Stomach smooth muscle (tissue), 2 donors: Measurements from ENCODE around the gene MEF2C.

Experiments used
- H3K27ac ChIP-seq: one replicate; pipeline ENCODE4 v1.7.0; 2013; ENCODE audit warnings: mild to moderate bottlenecking, low read length, inconsistent platforms
- H3K27me3 ChIP-seq, 2 donors: one replicate each; pipeline ENCODE4 v1.7.0; 2013; ENCODE audit warnings: low read length in 2 of 2; ENCODE audit not compliant: insufficient read depth in 2 of 2, control insufficient read depth in 1 of 2
- H3K36me3 ChIP-seq, 2 donors: one replicate each; pipeline ENCODE4 v1.7.0; 2013; ENCODE audit warnings: low read length in 2 of 2; ENCODE audit not compliant: control insufficient read depth in 2 of 2, insufficient read depth in 2 of 2
- H3K4me1 ChIP-seq: one replicate; pipeline ENCODE4 v1.7.0; 2013; ENCODE audit warnings: low read length; ENCODE audit not compliant: control insufficient read depth, insufficient read depth
- H3K4me3 ChIP-seq, 2 donors: one replicate each; pipeline ENCODE4 v1.7.0; 2013; ENCODE audit warnings: low read length in 2 of 2
- H3K9ac ChIP-seq, 2 donors: one replicate each; pipeline ENCODE4 v1.7.0; 2013; ENCODE audit warnings: low read length in 2 of 2, mild to moderate bottlenecking in 1 of 2
- H3K9me3 ChIP-seq, 2 donors: one replicate each; pipeline ENCODE4 v1.7.0; 2013; ENCODE audit warnings: low read length in 2 of 2; ENCODE audit not compliant: control insufficient read depth in 2 of 2
- donor health status: healthy.
- donor health status: Pancreatic carcinoma.

The MEF2C gene

GRCh38 chr5:88761269-88761850 is 121.6 kb downstream of the MEF2C start:
- H3K9ac ChIP-seq: no peak overlapping the region
- no peaks in the 10 kb centered on the region for H3K9me3 ChIP-seq
- no peaks in the 10 kb centered on the region for H3K27me3 ChIP-seq
- H3K36me3 ChIP-seq: peaks cover 6 to 9% of the 10 kb centered on the region in 2 donors
- H3K4me3 ChIP-seq: no peak overlapping the region
- no peak overlapping the region for H3K27ac ChIP-seq
- no peaks in the 10 kb centered on the region for H3K4me1 ChIP-seq

GRCh38 chr5:88760527-88760926 is 122.5 kb downstream of the MEF2C start:
- no peaks in the 10 kb centered on the region for H3K27me3 ChIP-seq
- H3K27ac ChIP-seq: no peak overlapping the region
- H3K9me3 ChIP-seq: no peaks in the 10 kb centered on the region
- no peak overlapping the region for H3K9ac ChIP-seq
- no peaks in the 10 kb centered on the region for H3K4me1 ChIP-seq
- H3K4me3 ChIP-seq: no peak overlapping the region
- H3K36me3 ChIP-seq: peaks cover 6 to 9% of the 10 kb centered on the region in 2 donors

- Histone ChIP-seq H3K27me3 (no peaks in the 10 kb centered on the region), H3K27ac (no peak overlapping the region), H3K9me3 (no peaks in the 10 kb centered on the region), H3K4me3 (no peak overlapping the region), H3K4me1 (no peaks in the 10 kb centered on the region), H3K9ac (no peak overlapping the region), H3K36me3 (peaks cover 6 to 9% of the 10 kb centered on the region in 2 donors)
These were observed 124.4 kb downstream of the MEF2C start for GRCh38 chr5:88758591-88758990.

GRCh38 chr5:88758184-88758583 is 124.8 kb downstream of the MEF2C start:
- Histone ChIP-seq H3K27me3 (no peaks in the 10 kb centered on the region), H3K9me3 (no peaks in the 10 kb centered on the region), H3K4me3 (no peak overlapping the region), H3K4me1 (no peaks in the 10 kb centered on the region), H3K36me3 (peaks cover 6 to 9% of the 10 kb centered on the region in 2 donors), H3K9ac (no peak overlapping the region), H3K27ac (no peak overlapping the region)

GRCh38 chr5:88756953-88757352 is 126.0 kb downstream of the MEF2C start:
- Histone ChIP-seq H3K9me3 (no peaks in the 10 kb centered on the region), H3K27me3 (no peaks in the 10 kb centered on the region), H3K9ac (no peak overlapping the region), H3K27ac (no peak overlapping the region), H3K4me3 (no peak overlapping the region), H3K36me3 (peaks cover 6 to 9% of the 10 kb centered on the region in 2 donors), H3K4me1 (no peaks in the 10 kb centered on the region)

GRCh38 chr5:88748666-88749065 is 134.3 kb downstream of the MEF2C start:
- no peaks in the 10 kb centered on the region for H3K4me1 ChIP-seq
- H3K36me3 ChIP-seq: peaks cover 14% of the 10 kb centered on the region in 2 donors
- H3K27me3 ChIP-seq: no peaks in the 10 kb centered on the region
- no peak overlapping the region for H3K27ac ChIP-seq
- no peaks in the 10 kb centered on the region for H3K9me3 ChIP-seq
- H3K4me3 ChIP-seq: no peak overlapping the region
- H3K9ac ChIP-seq: no peak overlapping the region

- Histone ChIP-seq H3K9me3 (no peaks in the 10 kb centered on the region), H3K4me3 (no peak overlapping the region), H3K36me3 (peaks cover 9 to 11% of the 10 kb centered on the region in 2 donors), H3K27me3 (no peaks in the 10 kb centered on the region), H3K9ac (no peak overlapping the region), H3K4me1 (no peaks in the 10 kb centered on the region), H3K27ac (no peak overlapping the region)
These were observed 136.5 kb downstream of the MEF2C start for GRCh38 chr5:88746438-88746882.

GRCh38 chr5:88745093-88745696 is 137.8 kb downstream of the MEF2C start:
- Histone ChIP-seq H3K27me3 (no peaks in the 10 kb centered on the region), H3K9me3 (no peaks in the 10 kb centered on the region), H3K36me3 (peaks cover 6 to 9% of the 10 kb centered on the region in 2 donors), H3K9ac (no peak overlapping the region), H3K27ac (no peak overlapping the region), H3K4me3 (no peak overlapping the region), H3K4me1 (no peaks in the 10 kb centered on the region)

- H3K9ac ChIP-seq: no peak overlapping the region
- no peak overlapping the region for H3K4me3 ChIP-seq
These were observed 139.7 kb downstream of the MEF2C start for GRCh38 chr5:88743231-88743834.

GRCh38 chr5:88741964-88742363 is 141.0 kb downstream of the MEF2C start:
- Histone ChIP-seq H3K36me3 (peaks cover 5 to 6% of the 10 kb centered on the region in 2 donors), H3K27me3 (no peaks in the 10 kb centered on the region), H3K4me3 (no peak overlapping the region), H3K4me1 (no peaks in the 10 kb centered on the region), H3K9me3 (no peaks in the 10 kb centered on the region), H3K9ac (no peak overlapping the region), H3K27ac (no peak overlapping the region)

More at GRCh38 chr5:88743231-88743834, 139.7 kb downstream of the MEF2C start:
- H3K4me1 ChIP-seq: no peaks in the 10 kb centered on the region
- no peaks in the 10 kb centered on the region for H3K27me3 ChIP-seq
- no peaks in the 10 kb centered on the region for H3K9me3 ChIP-seq
- H3K27ac ChIP-seq: no peak overlapping the region
- H3K36me3 ChIP-seq: peaks cover 5 to 6% of the 10 kb centered on the region in 2 donors
